ENCODE results near the gene CAMK2N1. TPM values are rescaled to one million over a fixed set of nuclear protein-coding genes. Genes with fewer than 3 reads are reported as not detected.

CAMK2N1 gene
- total RNA-seq, 3 donors from 2014 or later, result 162 to 274 (median 163) TPM

DNA sequence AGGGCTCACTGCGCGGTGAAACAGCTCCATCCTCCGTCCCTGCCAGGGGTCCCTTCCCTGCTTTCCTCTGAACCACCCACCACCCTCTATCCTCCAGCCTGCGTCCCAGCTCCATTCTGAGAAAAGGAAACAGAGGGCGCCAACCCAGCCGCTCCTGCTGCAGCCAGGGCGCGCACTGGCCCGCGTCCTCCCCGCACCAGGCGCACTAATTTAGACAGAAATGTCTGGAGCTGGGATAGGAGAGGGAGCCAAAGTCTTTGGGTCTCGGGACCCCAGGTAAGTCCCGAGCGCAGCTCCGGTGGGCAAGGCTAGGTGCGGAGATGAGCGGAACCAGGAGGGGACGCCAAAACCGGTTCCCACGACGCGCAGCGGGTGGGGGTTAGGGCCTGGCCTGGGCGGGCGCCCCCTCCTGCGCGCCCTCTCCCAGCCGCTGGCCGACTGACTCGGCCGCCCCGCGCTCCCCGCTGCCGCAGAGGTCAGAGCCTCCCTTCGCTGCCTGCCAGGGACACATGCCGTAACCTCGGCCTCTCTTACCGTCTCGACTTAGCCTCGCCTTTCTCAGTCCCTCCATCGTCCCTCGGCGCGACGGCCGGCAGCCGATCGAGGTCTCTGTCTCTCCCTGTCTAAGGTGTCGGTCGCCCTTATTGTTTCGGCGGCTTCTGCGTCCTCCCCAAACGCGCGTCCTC lies 2.0 kb downstream of the CAMK2N1 start:
- intact Hi-C loops (cut with DNase I, micrococcal nuclease), result no loop called here
- DNase-seq (peak in 2 of 3 donors; percentile 56 to 66), ATAC-seq (no peak)
- Histone ChIP-seq H3K36me3 (ENCODE audit: low read depth) (no peaks in the 10 kb centered on the region), H3K9me3 (no peaks in the 10 kb centered on the region), H3K4me1 (ENCODE audit: low read depth) (peaks cover 31% of the 10 kb centered on the region), H3K4me3 (peak overlapping the region; percentile 74)
- TF ChIP-seq, protein P1, sequence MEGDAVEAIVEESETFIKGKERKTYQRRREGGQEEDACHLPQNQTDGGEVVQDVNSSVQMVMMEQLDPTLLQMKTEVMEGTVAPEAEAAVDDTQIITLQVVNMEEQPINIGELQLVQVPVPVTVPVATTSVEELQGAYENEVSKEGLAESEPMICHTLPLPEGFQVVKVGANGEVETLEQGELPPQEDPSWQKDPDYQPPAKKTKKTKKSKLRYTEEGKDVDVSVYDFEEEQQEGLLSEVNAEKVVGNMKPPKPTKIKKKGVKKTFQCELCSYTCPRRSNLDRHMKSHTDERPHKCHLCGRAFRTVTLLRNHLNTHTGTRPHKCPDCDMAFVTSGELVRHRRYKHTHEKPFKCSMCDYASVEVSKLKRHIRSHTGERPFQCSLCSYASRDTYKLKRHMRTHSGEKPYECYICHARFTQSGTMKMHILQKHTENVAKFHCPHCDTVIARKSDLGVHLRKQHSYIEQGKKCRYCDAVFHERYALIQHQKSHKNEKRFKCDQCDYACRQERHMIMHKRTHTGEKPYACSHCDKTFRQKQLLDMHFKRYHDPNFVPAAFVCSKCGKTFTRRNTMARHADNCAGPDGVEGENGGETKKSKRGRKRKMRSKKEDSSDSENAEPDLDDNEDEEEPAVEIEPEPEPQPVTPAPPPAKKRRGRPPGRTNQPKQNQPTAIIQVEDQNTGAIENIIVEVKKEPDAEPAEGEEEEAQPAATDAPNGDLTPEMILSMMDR (IDR thresholded peaks at IDR 0.05), result no peak

DNA sequence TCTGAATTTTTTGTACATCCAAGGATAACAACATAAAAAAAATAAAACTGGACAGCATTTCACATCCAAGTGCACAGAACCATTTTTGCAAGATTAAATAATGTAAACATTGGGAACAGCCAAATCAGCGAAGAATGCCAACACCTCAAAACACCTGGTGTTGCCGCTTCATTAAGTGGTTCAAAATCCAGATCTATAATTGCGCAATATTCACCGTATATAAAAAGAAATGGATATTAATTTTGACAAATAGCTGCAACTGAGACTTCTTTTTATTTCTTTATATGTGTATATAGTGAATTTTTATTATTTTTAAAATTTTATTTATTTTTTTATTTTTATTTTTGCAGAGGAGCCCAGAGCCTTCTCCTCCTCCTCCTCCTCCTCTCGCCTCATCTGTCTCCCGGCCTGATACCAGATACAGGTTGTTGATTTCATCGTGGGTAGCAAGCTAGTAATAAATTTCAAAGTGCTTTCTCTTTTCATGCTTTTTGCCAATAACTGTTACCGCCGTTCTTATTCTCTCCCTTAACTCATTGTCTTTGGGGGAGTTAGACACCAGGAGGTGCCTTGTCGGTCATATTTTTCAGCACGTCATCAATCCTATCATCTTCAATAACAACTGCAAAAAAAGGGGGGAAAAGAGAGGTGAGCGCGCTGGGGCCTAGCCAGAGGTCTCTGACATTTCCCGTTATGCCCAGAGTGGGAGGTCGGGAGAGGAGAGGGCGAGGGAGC lies 2.7 kb downstream of the CAMK2N1 start:
- intact Hi-C loops (cut with DNase I, micrococcal nuclease), result no loop called here
- no peaks in the 10 kb centered on the region for H3K36me3 ChIP-seq (ENCODE audit: low read depth)
- H3K4me3 ChIP-seq, result no peak overlapping the region
- peaks cover 30% of the 10 kb centered on the region for H3K4me1 ChIP-seq (ENCODE audit: low read depth)
- DNase-seq (no peak), ATAC-seq (no peak)
- TF ChIP-seq, protein P1 (IDR thresholded peaks at IDR 0.05), result no peak
- no peaks in the 10 kb centered on the region for H3K9me3 ChIP-seq

DNA sequence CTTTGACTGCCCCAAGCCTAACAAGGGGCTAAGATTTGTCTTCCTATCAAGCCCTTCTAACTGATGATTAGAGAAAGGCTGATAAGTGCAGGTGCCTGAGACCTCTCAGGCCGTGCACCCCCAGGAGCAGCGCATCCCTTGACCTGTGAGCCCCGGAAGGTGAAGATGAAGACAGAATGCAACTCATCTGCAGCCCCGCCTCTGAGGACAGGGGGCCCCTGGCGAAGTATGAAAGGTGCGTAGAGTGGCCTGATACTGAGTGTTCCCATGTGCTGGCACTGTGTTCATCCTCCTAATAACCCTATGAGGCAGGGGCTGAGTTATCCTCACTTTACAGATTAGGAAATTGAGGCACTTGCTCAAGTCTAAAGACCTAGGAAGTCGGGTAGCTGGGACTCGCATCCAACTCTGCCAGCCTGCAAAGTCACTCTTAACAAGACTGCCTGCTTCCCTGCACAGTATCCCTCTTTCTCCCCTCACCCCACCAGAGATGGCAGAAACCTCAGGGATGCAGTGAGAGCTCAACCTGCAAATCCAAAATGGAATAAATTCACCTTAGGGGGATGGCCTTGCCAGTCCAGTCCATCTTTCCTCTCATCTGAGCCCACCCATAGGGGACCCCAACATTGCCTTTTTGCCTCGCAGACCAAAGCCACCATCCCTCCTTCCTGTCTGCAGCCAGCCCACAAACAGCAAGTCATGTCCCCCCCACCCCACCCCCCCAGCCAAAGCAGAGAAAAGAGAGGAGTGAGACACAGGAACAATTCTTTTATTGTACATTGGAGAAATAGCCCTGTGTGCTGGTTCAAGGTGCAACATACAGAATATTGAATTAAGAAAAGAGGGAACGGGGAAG lies 4.1 kb downstream of the CAMK2N1 start:
- TF ChIP-seq, protein P1 (IDR thresholded peaks at IDR 0.05), result no peak
- intact Hi-C loops (cut with DNase I, micrococcal nuclease), result no loop called here
- H3K36me3 ChIP-seq (ENCODE audit: low read depth), result no peaks in the 10 kb centered on the region
- peaks cover 36% of the 10 kb centered on the region for H3K4me1 ChIP-seq (ENCODE audit: low read depth)
- no peak overlapping the region for H3K4me3 ChIP-seq
- ATAC-seq (no peak), DNase-seq (no peak)
- H3K9me3 ChIP-seq, result no peaks in the 10 kb centered on the region

DNA sequence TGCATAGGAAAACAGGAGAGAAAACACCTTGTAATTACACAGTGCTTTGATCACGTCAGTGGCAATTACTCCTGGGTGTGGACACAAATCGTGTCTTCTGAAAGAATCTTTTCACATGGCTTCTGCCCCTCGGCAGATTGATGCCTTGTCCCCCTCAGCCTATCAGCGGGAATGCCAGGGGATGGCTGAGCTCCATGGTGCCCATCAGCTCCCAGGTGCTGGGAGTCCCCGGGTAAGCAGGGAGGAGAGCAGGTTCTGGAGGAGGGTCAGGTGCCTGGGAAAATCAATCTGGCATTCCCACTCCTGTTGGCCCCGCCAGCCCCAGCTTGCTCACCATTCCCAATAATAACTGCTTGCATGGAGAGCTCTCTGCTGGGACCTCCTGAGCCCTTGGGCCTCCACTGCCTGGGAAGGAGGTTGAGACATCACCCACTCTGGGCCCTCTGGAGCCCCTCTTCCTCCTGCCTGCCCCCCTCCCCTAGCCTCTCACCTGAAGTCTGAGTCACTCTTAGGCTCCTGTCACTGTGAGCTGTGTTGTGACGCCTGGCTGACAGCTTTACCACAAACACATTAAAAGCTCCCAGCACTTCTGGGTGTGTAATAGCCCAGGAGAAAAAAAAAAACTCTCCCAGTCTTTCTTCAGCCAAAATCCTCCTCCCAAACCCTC lies 4.9 kb downstream of the CAMK2N1 start:
- Histone ChIP-seq H3K9me3 (no peaks in the 10 kb centered on the region), H3K36me3 (ENCODE audit: low read depth) (no peaks in the 10 kb centered on the region), H3K4me3 (no peak overlapping the region), H3K4me1 (ENCODE audit: low read depth) (peaks cover 37% of the 10 kb centered on the region)
- intact Hi-C loops (cut with DNase I, micrococcal nuclease), result no loop called here
- ATAC-seq, result peak; percentile 44
- peak in 2 of 3 donors; percentile 61 to 77 for DNase-seq
- TF ChIP-seq, protein P1 (IDR thresholded peaks at IDR 0.05), result no peak

DNA sequence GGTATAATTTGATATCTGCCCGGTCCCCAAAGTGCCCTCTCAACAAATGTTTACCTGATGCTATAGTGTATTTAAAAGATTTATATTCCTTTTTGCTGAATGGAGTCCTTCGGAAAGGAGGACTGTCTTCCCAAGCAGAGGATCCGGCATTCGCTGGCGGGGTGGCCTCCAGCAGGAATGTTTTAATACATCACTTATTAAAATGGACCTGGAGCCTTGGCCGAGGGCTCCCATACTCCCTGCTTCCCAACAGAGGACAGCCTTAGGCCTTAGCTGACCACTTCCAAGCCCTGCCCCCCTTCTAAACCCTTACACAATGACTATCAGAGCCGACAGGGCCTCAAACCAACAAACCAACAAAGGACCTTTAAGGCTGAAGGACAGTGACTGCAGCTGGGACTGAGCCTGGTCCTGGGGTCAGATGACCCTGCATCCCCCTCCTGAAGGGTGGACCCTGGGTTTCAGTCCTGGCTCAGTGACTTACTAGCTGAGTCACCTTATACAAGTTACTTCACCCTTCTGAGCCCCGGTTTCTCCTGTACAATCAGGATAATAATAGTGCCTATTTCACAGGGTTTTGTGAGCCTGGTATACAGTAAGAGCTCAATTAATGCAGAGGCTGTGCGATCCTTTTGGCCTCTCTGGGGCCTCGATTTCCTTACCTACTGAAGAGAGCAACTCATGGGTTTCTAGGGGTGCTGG lies 5.6 kb downstream of the CAMK2N1 start:
- Histone ChIP-seq H3K9me3 (no peaks in the 10 kb centered on the region), H3K36me3 (ENCODE audit: low read depth) (no peaks in the 10 kb centered on the region), H3K4me3 (no peak overlapping the region), H3K4me1 (ENCODE audit: low read depth) (peaks cover 39% of the 10 kb centered on the region)
- TF ChIP-seq, protein P1 (IDR thresholded peaks at IDR 0.05), result no peak
- intact Hi-C loops (cut with DNase I, micrococcal nuclease), result no loop called here
- peak; percentile 59 to 64 (median 62) for DNase-seq
- ATAC-seq, result peak; percentile 40

All from mucosa of descending colon (tissue), 3 donors.